ENCODE data around the gene USP47. TPM values are rescaled to one million over a fixed set of nuclear protein-coding genes. Genes with fewer than 3 reads are reported as not detected.

USP47 gene
- total and polyA plus RNA-seq, 2 of the 13 experiments (the other 11 are each of a cell fraction or from before 2014, with no cell fraction given): 12.2 to 52.7 TPM

GRCh38 chr11:11982461-11982860, 140.7 kb downstream of the USP47 start:
- CTCF ChIA-PET (ENCODE audit: low intra/inter-chr PET ratio, low total read pairs): no interaction called here
- no peak overlapping the region for H3K4me3 ChIP-seq (replicated peaks in 1 of 3; ENCODE audit: insufficient read depth in 1 of 3, low read depth in 2 of 3, low read length in 3 of 3)
- H4K20me1 ChIP-seq (ENCODE audit: insufficient read depth, low read length): no peaks in the 10 kb centered on the region
- H3K4me2 ChIP-seq (ENCODE audit: low read depth, low read length): no peak overlapping the region
- intact Hi-C loops (cut with micrococcal nuclease; ENCODE audit: unreplicated experiment) (no loop called here), in situ Hi-C loops (cut with HindIII; ENCODE audit: extremely low pct_ligation_motif_present, low pct_unique_long_range_greater_than_20kb) (no loop called here)
- H3K9ac ChIP-seq (ENCODE audit: insufficient read depth, low read depth, low read length): no peak overlapping the region
- H3K36me3 ChIP-seq (replicated peaks in 1 of 2; ENCODE audit: control insufficient read depth in 1 of 2, insufficient read depth in 2 of 2, low read length in 2 of 2): no peaks in the 10 kb centered on the region
- ATAC-seq (no peak), FAIRE-seq (no peak), DNase-seq (ENCODE audit: low spot score) (no peak)
- peaks cover 9% of the 10 kb centered on the region; the same call in 1 of the 2 replicates for H3K4me1 ChIP-seq (ENCODE audit: insufficient read depth, low read length)
- H3K27me3 ChIP-seq (ENCODE audit: control insufficient read depth in 1 of 2, insufficient read depth in 2 of 2, low read length in 2 of 2): peaks cover 1 to 22% of the 10 kb centered on the region in 2 experiments; a peak in 3 of 5 replicates
- POLR2A ChIA-PET: no interaction called here
- no peaks in the 10 kb centered on the region for H3K79me2 ChIP-seq (ENCODE audit: insufficient read depth, low read length)
- TF ChIP-seq RFXANK (CRISPR knock-in tag; IDR thresholded peaks at IDR 0.05) (no peak), RAD21 (CRISPR knock-in tag; IDR thresholded peaks at IDR 0.05) (no peak), AHR (CRISPR knock-in tag; IDR thresholded peaks at IDR 0.05) (no peak), HIC2 (CRISPR knock-in tag; IDR thresholded peaks at IDR 0.05; ENCODE audit: low read depth) (no peak), CSRNP1 (CRISPR knock-in tag; IDR thresholded peaks at IDR 0.05) (no peak), HNRNPUL1 (IDR thresholded peaks at IDR 0.05; ENCODE audit: low read depth, low read length) (no peak), BRD4 (CRISPR knock-in tag; IDR thresholded peaks at IDR 0.05) (no peak), TERF1 (CRISPR knock-in tag; IDR thresholded peaks at IDR 0.05) (no peak), ZNF333 (CRISPR knock-in tag; IDR thresholded peaks at IDR 0.05; ENCODE audit: borderline replicate concordance) (no peak), KDM4B (CRISPR knock-in tag; IDR thresholded peaks at IDR 0.05) (no peak), GLI4 (CRISPR knock-in tag; IDR thresholded peaks at IDR 0.05; ENCODE audit: borderline replicate concordance) (no peak), IRF1 (CRISPR knock-in tag; IDR thresholded peaks at IDR 0.05; ENCODE audit: low read depth) (no peak), ZNF879 (CRISPR knock-in tag; IDR thresholded peaks at IDR 0.05) (no peak), FOXP1 (IDR thresholded peaks at IDR 0.05) (no peak), FOXP1 (CRISPR knock-in tag; IDR thresholded peaks at IDR 0.05) (no peak), FOXM1 (CRISPR knock-in tag; IDR thresholded peaks at IDR 0.05) (no peak), ZNF34 (CRISPR knock-in tag; IDR thresholded peaks at IDR 0.05; ENCODE audit: borderline replicate concordance) (no peak), KAT8 (CRISPR knock-in tag; IDR thresholded peaks at IDR 0.05) (no peak), ZNF780A (CRISPR knock-in tag; IDR thresholded peaks at IDR 0.05) (no peak), ZFAT (CRISPR knock-in tag; conservative IDR thresholded peaks at IDR 0.05) (no peak), IKZF4 (CRISPR knock-in tag; IDR thresholded peaks at IDR 0.05; ENCODE audit: borderline replicate concordance, low read depth, not compliant biosample characterization) (no peak)
- no peaks in the 10 kb centered on the region for H3K9me3 ChIP-seq (ENCODE audit: low read length)
- 57% methylated on average over 7 of the region's 10 CpGs for WGBS (ENCODE audit: low lambda C conversion rate)
- H2AFZ ChIP-seq (ENCODE audit: low read length): no peak overlapping the region
- BruUV-seq (replicated peaks): no TSS peak
- H3K27ac ChIP-seq (ENCODE audit: extremely low read length, insufficient read depth, low read length): no peak overlapping the region
